Astrocyte (in vitro differentiated cells and primary cell): ENCODE results near the gene PEX14. TPM values are rescaled to one million over a fixed set of nuclear protein-coding genes. Genes with fewer than 3 reads are reported as not detected.

Experiments used
- DNase-seq: peaks from one replicate; pipeline ENCODE4 v3.0.0-alpha.2; 2010; ENCODE audit warnings: low read depth
- FAIRE-seq: peaks from 2 replicates; lab custom pipeline; 2011; peaks lifted over from hg19 to GRCh38; lab: Jason Lieb, UNC
- H2AFZ ChIP-seq: 2 replicates; pipeline ENCODE4 v1.6.0; 2012; ENCODE audit warnings: low read depth, low read length, inconsistent platforms
- H3K27ac ChIP-seq: 2 replicates; pipeline ENCODE4 v1.5.1; 2011; ENCODE audit warnings: low read depth, low read length, inconsistent platforms
- H3K27me3 ChIP-seq: 2 replicates; pipeline ENCODE4 v1.6.0; 2011; ENCODE audit warnings: low read length, inconsistent platforms; ENCODE audit not compliant: insufficient read depth
- H3K36me3 ChIP-seq: 2 replicates; pipeline ENCODE4 v1.5.1; 2011; ENCODE audit warnings: low read length, inconsistent platforms; ENCODE audit not compliant: insufficient read depth
- H3K4me1 ChIP-seq: 2 replicates; pipeline ENCODE4 v1.5.1; 2011; ENCODE audit warnings: low read length, inconsistent platforms; ENCODE audit not compliant: insufficient read depth
- H3K4me2 ChIP-seq: 2 replicates; pipeline ENCODE4 v1.6.0; 2012; ENCODE audit warnings: low read length, inconsistent platforms
- H3K4me3 ChIP-seq: 2 replicates; pipeline ENCODE4 v1.5.1; 2011; ENCODE audit warnings: low read depth, mild to moderate bottlenecking, low read length, inconsistent platforms; ENCODE audit not compliant: insufficient read depth
- H3K79me2 ChIP-seq: 2 replicates; pipeline ENCODE4 v1.6.0; 2012; ENCODE audit warnings: mild to moderate bottlenecking, low read length, inconsistent platforms; ENCODE audit not compliant: insufficient read depth
- H3K9ac ChIP-seq: 2 replicates; pipeline ENCODE4 v1.6.0; 2012; ENCODE audit warnings: mild to moderate bottlenecking, low read length, inconsistent platforms
- H3K9me3 ChIP-seq: 2 replicates; pipeline ENCODE4 v1.5.1; 2012; ENCODE audit warnings: low read depth, mild to moderate bottlenecking, low read length, inconsistent platforms; ENCODE audit not compliant: insufficient read depth
- H4K20me1 ChIP-seq: 2 replicates; pipeline ENCODE4 v1.6.0; 2012; ENCODE audit warnings: low read length, inconsistent platforms; ENCODE audit not compliant: insufficient read depth
- H3K27ac Mint-ChIP-seq: one replicate; pipeline ENCODE4 v1.8.0; 2021; ENCODE audit warnings: mild to moderate bottlenecking, mixed read lengths; ENCODE audit not compliant: unreplicated experiment
- H3K27me3 Mint-ChIP-seq: one replicate; pipeline ENCODE4 v1.8.0; 2021; ENCODE audit warnings: low read depth, mixed read lengths; ENCODE audit not compliant: unreplicated experiment
- H3K36me3 Mint-ChIP-seq: one replicate; pipeline ENCODE4 v1.8.0; 2021; ENCODE audit warnings: low read depth, mixed read lengths; ENCODE audit not compliant: unreplicated experiment
- H3K4me1 Mint-ChIP-seq: one replicate; pipeline ENCODE4 v1.8.0; 2021; ENCODE audit warnings: low read depth, mixed read lengths; ENCODE audit not compliant: unreplicated experiment
- H3K4me3 Mint-ChIP-seq: one replicate; pipeline ENCODE4 v1.8.0; 2021; ENCODE audit warnings: mild to moderate bottlenecking, moderate library complexity, mixed read lengths; ENCODE audit not compliant: unreplicated experiment
- H3K9me3 Mint-ChIP-seq: one replicate; pipeline ENCODE4 v1.8.0; 2021; ENCODE audit warnings: mild to moderate bottlenecking, mixed read lengths; ENCODE audit not compliant: unreplicated experiment
- CTCF ChIP-seq: IDR thresholded peaks from 2 replicates; pipeline ENCODE4 v1.5.1; 2011; ENCODE audit warnings: low read depth, mild to moderate bottlenecking, inconsistent platforms, low read length, moderate library complexity; ENCODE audit not compliant: insufficient read depth
- EZH2 ChIP-seq: IDR thresholded peaks from 2 replicates; pipeline ENCODE4 v1.6.1; 2012; ENCODE audit warnings: mild to moderate bottlenecking, low read length, inconsistent platforms; ENCODE audit not compliant: insufficient read depth
- total RNA-seq: library from RNA; stranded (reverse); gene quantifications from 2 replicates; pipeline ENCODE4 v1.2.1, GENCODE V29; 2021

PEX14 gene
- total RNA-seq, 1 donor from 2014 or later, result 23.3 TPM

- no peaks in the 10 kb centered on the region for H3K27me3 ChIP-seq
- no peak for TF ChIP-seq EZH2
- no peak for TF ChIP-seq CTCF
- no peak overlapping the region for H3K4me3 ChIP-seq
- H3K9me3 ChIP-seq, result no peaks in the 10 kb centered on the region
- H3K27ac Mint-ChIP-seq, result no peak overlapping the region
- H2AFZ ChIP-seq, result no peak overlapping the region
- no peak overlapping the region for H3K4me3 Mint-ChIP-seq
- H3K36me3 ChIP-seq, result no peaks in the 10 kb centered on the region
- no peaks in the 10 kb centered on the region for H3K9me3 Mint-ChIP-seq
- no peaks in the 10 kb centered on the region for H3K79me2 ChIP-seq
- FAIRE-seq (no peak), DNase-seq (no peak)
- no peak overlapping the region for H3K9ac ChIP-seq
- no peak overlapping the region for H3K4me2 ChIP-seq
- no peaks in the 10 kb centered on the region for H3K4me1 Mint-ChIP-seq
- H3K4me1 ChIP-seq, result peaks cover 8% of the 10 kb centered on the region
- no peak overlapping the region for H3K27ac ChIP-seq
- H4K20me1 ChIP-seq, result peaks cover 43% of the 10 kb centered on the region
- peaks cover 13% of the 10 kb centered on the region for H3K36me3 Mint-ChIP-seq
- no peaks in the 10 kb centered on the region for H3K27me3 Mint-ChIP-seq
Measured at GRCh38 chr1:10617931-10618885, 143.5 kb downstream of the PEX14 start.

- Histone ChIP-seq H4K20me1 (peaks cover 18% of the 10 kb centered on the region), H3K27ac (no peak overlapping the region), H3K27me3 (no peaks in the 10 kb centered on the region), H3K9me3 (no peaks in the 10 kb centered on the region), H3K4me1 (peaks cover 3% of the 10 kb centered on the region), H3K9ac (no peak overlapping the region), H3K4me3 (no peak overlapping the region), H3K79me2 (no peaks in the 10 kb centered on the region), H2AFZ (no peak overlapping the region), H3K4me2 (no peak overlapping the region), H3K36me3 (no peaks in the 10 kb centered on the region)
- Mint-ChIP-seq H3K27me3 (no peaks in the 10 kb centered on the region), H3K27ac (no peak overlapping the region), H3K9me3 (no peaks in the 10 kb centered on the region), H3K4me3 (no peak overlapping the region), H3K36me3 (peaks cover 18% of the 10 kb centered on the region), H3K4me1 (no peaks in the 10 kb centered on the region)
- TF ChIP-seq EZH2, result no peak
- TF ChIP-seq CTCF, result no peak
- DNase-seq, result no peak
- no peak for FAIRE-seq
Measured at GRCh38 chr1:10620776-10621175, 146.0 kb downstream of the PEX14 start.

- Mint-ChIP-seq H3K4me1 (no peaks in the 10 kb centered on the region), H3K27ac (no peak overlapping the region), H3K36me3 (peaks cover 18% of the 10 kb centered on the region), H3K27me3 (no peaks in the 10 kb centered on the region), H3K9me3 (no peaks in the 10 kb centered on the region), H3K4me3 (no peak overlapping the region)
- FAIRE-seq (no peak), DNase-seq (no peak)
- Histone ChIP-seq H4K20me1 (peaks cover 7% of the 10 kb centered on the region), H3K4me1 (no peaks in the 10 kb centered on the region), H2AFZ (no peak overlapping the region), H3K36me3 (no peaks in the 10 kb centered on the region), H3K79me2 (no peaks in the 10 kb centered on the region), H3K4me3 (no peak overlapping the region), H3K9me3 (no peaks in the 10 kb centered on the region), H3K27me3 (no peaks in the 10 kb centered on the region), H3K4me2 (no peak overlapping the region), H3K27ac (no peak overlapping the region), H3K9ac (no peak overlapping the region)
- TF ChIP-seq CTCF (no peak), EZH2 (no peak)
Measured at GRCh38 chr1:10621906-10622305, 147.2 kb downstream of the PEX14 start.
